ENCODE data around the gene OTOS.

The OTOS gene

GRCh38 chr2:240140511-240140910 lies at the start of gene OTOS:
TSS of gene OTOS (minus strand) at chr2:240140658. CDS start at chr2:240140326, 332 bp downstream.
- no peak for DNase-seq

- DNase-seq: no peak
Observed at GRCh38 chr2:240189686-240190085, 49.2 kb upstream of the OTOS start.

- no peak for DNase-seq
Observed at GRCh38 chr2:240187989-240188590, 47.6 kb upstream of the OTOS start.

GRCh38 chr2:240186191-240186725 lies 45.8 kb upstream of the OTOS start:
- no peak for DNase-seq

GRCh38 chr2:240184656-240185055 lies 44.2 kb upstream of the OTOS start:
- no peak for DNase-seq

GRCh38 chr2:240183875-240184590 lies 43.6 kb upstream of the OTOS start:
- DNase-seq: no peak

- no peak for DNase-seq
Observed at GRCh38 chr2:240183006-240183874, 42.8 kb upstream of the OTOS start.

GRCh38 chr2:240182476-240182875 lies 42.0 kb upstream of the OTOS start:
- no peak for DNase-seq

- no peak for DNase-seq
Observed at GRCh38 chr2:240182001-240182400, 41.5 kb upstream of the OTOS start.

GRCh38 chr2:240179941-240180666 lies 39.6 kb upstream of the OTOS start:
- DNase-seq: no peak

GRCh38 chr2:240179186-240179815 lies 38.8 kb upstream of the OTOS start:
- no peak for DNase-seq

- DNase-seq: no peak
Observed at GRCh38 chr2:240178564-240178963, 38.1 kb upstream of the OTOS start.

- no peak for DNase-seq
Observed at GRCh38 chr2:240174496-240174895, 34.0 kb upstream of the OTOS start.

GRCh38 chr2:240172071-240172895 lies 31.8 kb upstream of the OTOS start:
- DNase-seq: no peak

- DNase-seq: no peak
Observed at GRCh38 chr2:240170883-240171282, 30.4 kb upstream of the OTOS start.

GRCh38 chr2:240170354-240170735 lies 29.9 kb upstream of the OTOS start:
- DNase-seq: no peak

GRCh38 chr2:240169486-240170353 lies 29.3 kb upstream of the OTOS start:
- no peak for DNase-seq

- DNase-seq: no peak
Observed at GRCh38 chr2:240168546-240169361, 28.3 kb upstream of the OTOS start.

GRCh38 chr2:240168041-240168440 lies 27.6 kb upstream of the OTOS start:
- DNase-seq: no peak

- DNase-seq: no peak
Observed at GRCh38 chr2:240167588-240167880, 27.1 kb upstream of the OTOS start.
